ENCODE data around the gene C2orf68. TPM values are rescaled to one million over a fixed set of nuclear protein-coding genes. Genes with fewer than 3 reads are reported as not detected.
A peak's percentile ranks its signal among the peaks of the same experiment; 100 is the strongest.

C2orf68 gene
- total and polyA plus RNA-seq, 2 donors (not counting 1 experiment from before 2014, with no cell fraction given): 30.5 to 82.4 TPM

GRCh38 chr2:85558160-85558559 lies 53.7 kb downstream of the C2orf68 start:
- POLR2A ChIA-PET: no interaction called here

GRCh38 chr2:85557130-85557529 lies 54.7 kb downstream of the C2orf68 start:
- Mint-ChIP-seq H3K4me1 (peaks cover 22% of the 10 kb centered on the region), H3K9me3 (ENCODE audit: insufficient read depth) (no peaks in the 10 kb centered on the region), H3K4me3 (no peak overlapping the region), H3K27ac (no peak overlapping the region), H3K27me3 (no peaks in the 10 kb centered on the region)
- no CpG with 5 or more reads among the region's 5 CpGs for WGBS (ENCODE audit: insufficient coverage)
- no peak for ATAC-seq (ENCODE audit: low read depth)
- Histone ChIP-seq H3K27me3 (replicated peaks in 1 of 4; ENCODE audit: control extremely low read depth in 1 of 4, control insufficient read depth in 3 of 4, insufficient read depth in 4 of 4, low read length in 3 of 4) (no peaks in the 10 kb centered on the region), H3K9ac (ENCODE audit: low read length) (no peak overlapping the region), H3K79me2 (ENCODE audit: control insufficient read depth, insufficient read depth, low read length) (peaks cover 48% of the 10 kb centered on the region), H4K20me1 (ENCODE audit: control insufficient read depth, insufficient read depth, low read length, poor library complexity, severe bottlenecking) (peaks cover 4% of the 10 kb centered on the region), H3K4me1 (ENCODE audit: control insufficient read depth in 2 of 2, insufficient read depth in 2 of 2, low read length in 2 of 2) (peaks cover 10 to 17% of the 10 kb centered on the region in 2 donors), H3K4me2 (replicated peaks; ENCODE audit: low read depth, low read length, poor library complexity, severe bottlenecking) (no peak overlapping the region), H3K36me3 (replicated peaks in 1 of 2; ENCODE audit: control extremely low read depth in 1 of 2, control insufficient read depth in 1 of 2, extremely low read depth in 1 of 2, insufficient read depth in 2 of 2, low read length in 1 of 2) (peaks cover 0 to 44% of the 10 kb centered on the region in 2 experiments), H2AFZ (ENCODE audit: insufficient read depth, low read depth, low read length, poor library complexity, severe bottlenecking) (no peak overlapping the region), H3K4me3 (ENCODE audit: control extremely low read depth in 1 of 5, extremely low read depth in 1 of 5, insufficient read depth in 1 of 5, low read depth in 2 of 5, low read length in 4 of 5) (no peak overlapping the region), H3K27ac (ENCODE audit: low read length in 2 of 2) (no peak overlapping the region), H3K9me3 (ENCODE audit: control extremely low read depth in 1 of 3, control insufficient read depth in 2 of 3, insufficient read depth in 1 of 3, low read length in 2 of 3) (no peaks in the 10 kb centered on the region)
- TF ChIP-seq CTCF (IDR thresholded peaks at IDR 0.05) (no peak), EZH2 (IDR thresholded peaks at IDR 0.05; ENCODE audit: borderline replicate concordance, insufficient read depth, low read depth, low read length, poor library complexity, severe bottlenecking) (no peak)
- CTCF ChIA-PET: interaction anchor here (1.2 to 10.0 kb wide), 4 partner anchors 9 to 257 kb away, joined by 3 to 299 read pairs (median 4); partner anchors contain the start of gene SH2D6
- POLR2A ChIA-PET: interaction anchor here (0.6 kb wide), 1 partner anchor 138 kb away, joined by 3 read pairs; no protein-coding TSS in a partner anchor
- intact Hi-C loops (cut with micrococcal nuclease): no loop called here
- DNase-seq: no peak

More at GRCh38 chr2:85558160-85558559, 53.7 kb downstream of the C2orf68 start:
- no peak overlapping the region for H3K4me2 ChIP-seq (replicated peaks; ENCODE audit: low read depth, low read length, poor library complexity, severe bottlenecking)
- intact Hi-C loops (cut with micrococcal nuclease): no loop called here
- no peak overlapping the region for H3K4me3 ChIP-seq (ENCODE audit: control extremely low read depth in 1 of 5, extremely low read depth in 1 of 5, insufficient read depth in 1 of 5, low read depth in 2 of 5, low read length in 4 of 5)
- H3K27me3 ChIP-seq (replicated peaks in 1 of 4; ENCODE audit: control extremely low read depth in 1 of 4, control insufficient read depth in 3 of 4, insufficient read depth in 4 of 4, low read length in 3 of 4): no peaks in the 10 kb centered on the region
- WGBS (ENCODE audit: insufficient coverage): 100% methylated on average over 1 of the region's 1 CpG
- no peak for TF ChIP-seq EZH2 (IDR thresholded peaks at IDR 0.05; ENCODE audit: borderline replicate concordance, insufficient read depth, low read depth, low read length, poor library complexity, severe bottlenecking)
- TF ChIP-seq CTCF (IDR thresholded peaks at IDR 0.05): no peak
- CTCF ChIA-PET: interaction anchor here (1.6 kb wide), 1 partner anchor 137 kb away, joined by 3 read pairs; no protein-coding TSS in a partner anchor
- Mint-ChIP-seq H3K4me3 (peak overlapping the region; percentile 29), H3K27me3 (no peaks in the 10 kb centered on the region), H3K9me3 (ENCODE audit: insufficient read depth) (no peaks in the 10 kb centered on the region), H3K27ac (no peak overlapping the region), H3K4me1 (peaks cover 23% of the 10 kb centered on the region)
- H3K4me1 ChIP-seq (ENCODE audit: control insufficient read depth in 2 of 2, insufficient read depth in 2 of 2, low read length in 2 of 2): peaks cover 11 to 18% of the 10 kb centered on the region in 2 donors
- no peak for ATAC-seq (ENCODE audit: low read depth)
- no peaks in the 10 kb centered on the region for H3K9me3 ChIP-seq (ENCODE audit: control extremely low read depth in 1 of 3, control insufficient read depth in 2 of 3, insufficient read depth in 1 of 3, low read length in 2 of 3)
- no peak overlapping the region for H3K9ac ChIP-seq (ENCODE audit: low read length)
- H2AFZ ChIP-seq (ENCODE audit: insufficient read depth, low read depth, low read length, poor library complexity, severe bottlenecking): no peak overlapping the region
- peaks cover 49% of the 10 kb centered on the region for H3K79me2 ChIP-seq (ENCODE audit: control insufficient read depth, insufficient read depth, low read length)
- peaks cover 0 to 37% of the 10 kb centered on the region in 2 experiments for H3K36me3 ChIP-seq (replicated peaks in 1 of 2; ENCODE audit: control extremely low read depth in 1 of 2, control insufficient read depth in 1 of 2, extremely low read depth in 1 of 2, insufficient read depth in 2 of 2, low read length in 1 of 2)
- H4K20me1 ChIP-seq (ENCODE audit: control insufficient read depth, insufficient read depth, low read length, poor library complexity, severe bottlenecking): peaks cover 4% of the 10 kb centered on the region
- no peak for DNase-seq
- no peak overlapping the region for H3K27ac ChIP-seq (ENCODE audit: low read length in 2 of 2)

Data from B cell (primary cell).